B cell (primary cell): ENCODE data around the gene AOPEP. TPM values are rescaled to one million over a fixed set of nuclear protein-coding genes. Genes with fewer than 3 reads are reported as not detected.

Experiments used
- ATAC-seq: fragments of 200-7000 bp; cut with Tn5 transposase; one replicate; pipeline ENCODE4 v1.10.0; 2021; ENCODE audit warnings: low read depth, mild to moderate bottlenecking, moderate number of reproducible peaks, moderate library complexity
- CTCF ChIA-PET: fragments of 350-600 bp; sonication (Branson Sonifier 250); formaldehyde crosslinking; loops from one replicate; lab custom pipeline; 2021; ENCODE audit warnings: antibody characterized with exemption, inconsistent platforms; lab: Charles Lee
- POLR2A ChIA-PET: fragments of 350-600 bp; sonication (Branson Sonifier 250); formaldehyde crosslinking; loops from one replicate; lab custom pipeline; 2021; ENCODE audit warnings: antibody characterized with exemption; lab: Charles Lee
- DNase-seq: peaks from one replicate; pipeline ENCODE4 v3.0.0; 2013
- H2AFZ ChIP-seq: 2 replicates; pipeline ENCODE4 v1.6.1; 2012; ENCODE audit warnings: mild to moderate bottlenecking, low read depth, low read length; ENCODE audit not compliant: insufficient read depth, poor library complexity, severe bottlenecking
- H3K27ac ChIP-seq, 2 donors: 1 replicate in 1 of 2; 2 replicates in 1 of 2; pipeline ENCODE4 v1.5.1; 2012 to 2013; ENCODE audit warnings: low read length in 2 of 2, mild to moderate bottlenecking in 2 of 2, moderate library complexity in 1 of 2
- H3K27me3 ChIP-seq, 4 experiments: fragments of 200-600 bp in 1 of 4; sonication (generic) in 1 of 4; replicated peaks in 1 of 4; 1 replicate in 2 of 4; 2 replicates in 2 of 4; pipeline versions ENCODE4 v1.6.1 to v1.7.0; 2013 to 2016; ENCODE audit warnings: low read length in 3 of 4, mild to moderate bottlenecking in 2 of 4, mixed read lengths in 1 of 4, moderate library complexity in 1 of 4; ENCODE audit not compliant: insufficient read depth in 4 of 4, control insufficient read depth in 3 of 4; ENCODE audit errors: control extremely low read depth in 1 of 4
- H3K36me3 ChIP-seq, 2 experiments: replicated peaks in 1 of 2; 1 replicate in 1 of 2; 2 replicates in 1 of 2; pipeline versions ENCODE4 v1.6.1 to v1.7.1; 2013; ENCODE audit warnings: low read length in 1 of 2; ENCODE audit not compliant: insufficient read depth in 2 of 2, control insufficient read depth in 1 of 2; ENCODE audit errors: control extremely low read depth in 1 of 2, extremely low read depth in 1 of 2
- H3K4me1 ChIP-seq, 2 donors: fragments of 200-600 bp in 1 of 2; sonication (generic) in 1 of 2; 1 replicate in 1 of 2; 2 replicates in 1 of 2; pipeline versions ENCODE4 v1.5.1 to v1.6.1; 2013 to 2017; ENCODE audit warnings: low read length in 2 of 2; ENCODE audit not compliant: control insufficient read depth in 2 of 2, insufficient read depth in 2 of 2
- H3K4me2 ChIP-seq: replicated peaks from 2 replicates; pipeline ENCODE3; 2012; ENCODE audit warnings: mild to moderate bottlenecking, low read depth, low read length; ENCODE audit not compliant: poor library complexity, severe bottlenecking
- H3K4me3 ChIP-seq, 5 experiments: fragments of 200-600 bp in 1 of 5; sonication (generic) in 1 of 5; 1 replicate in 3 of 5; 2 replicates in 2 of 5; pipeline versions ENCODE4 v1.5.1 to v1.7.0; 2011 to 2016; ENCODE audit warnings: low read length in 4 of 5, mild to moderate bottlenecking in 4 of 5, low read depth in 2 of 5, control low read depth in 1 of 5, moderate library complexity in 1 of 5; ENCODE audit not compliant: insufficient read depth in 1 of 5; ENCODE audit errors: control extremely low read depth in 1 of 5, extremely low read depth in 1 of 5
- H3K79me2 ChIP-seq: fragments of 200-600 bp; sonication (generic); one replicate; pipeline ENCODE4 v1.6.0; 2016; ENCODE audit warnings: low read length; ENCODE audit not compliant: control insufficient read depth, insufficient read depth
- H3K9ac ChIP-seq: fragments of 200-600 bp; sonication (generic); 2 replicates; pipeline ENCODE4 v1.6.1; 2017; ENCODE audit warnings: mild to moderate bottlenecking, low read length, moderate library complexity
- H3K9me3 ChIP-seq, 3 donors: one replicate each; pipeline versions ENCODE4 v1.6.1 to v1.7.1; 2013; ENCODE audit warnings: low read length in 2 of 3; ENCODE audit not compliant: control insufficient read depth in 2 of 3, insufficient read depth in 1 of 3; ENCODE audit errors: control extremely low read depth in 1 of 3
- H4K20me1 ChIP-seq: 2 replicates; pipeline ENCODE4 v1.6.0; 2012; ENCODE audit warnings: mild to moderate bottlenecking, low read length; ENCODE audit not compliant: insufficient read depth, control insufficient read depth, poor library complexity, severe bottlenecking
- H3K27ac Mint-ChIP-seq: one replicate; pipeline ENCODE4 v1.8.0; 2021; ENCODE audit warnings: mixed read lengths
- H3K27me3 Mint-ChIP-seq: one replicate; pipeline ENCODE4 v1.8.0; 2021; ENCODE audit warnings: mixed read lengths
- H3K4me1 Mint-ChIP-seq: one replicate; pipeline ENCODE4 v1.8.0; 2021; ENCODE audit warnings: mixed read lengths
- H3K4me3 Mint-ChIP-seq: one replicate; pipeline ENCODE4 v1.8.0; 2021; ENCODE audit warnings: mixed read lengths
- H3K9me3 Mint-ChIP-seq: one replicate; pipeline ENCODE4 v1.8.0; 2022; ENCODE audit warnings: mixed read lengths; ENCODE audit not compliant: insufficient read depth
- EZH2 ChIP-seq: IDR thresholded peaks from 2 replicates; pipeline ENCODE4 v1.6.1; 2012; ENCODE audit warnings: borderline replicate concordance, low read depth, mild to moderate bottlenecking, moderate library complexity, low read length; ENCODE audit not compliant: insufficient read depth, poor library complexity, severe bottlenecking
- WGBS: methylation state at CpG from one replicate; pipeline ENCODE4 v1.1.5; 2013; ENCODE audit warnings: missing lambda C conversion rate; ENCODE audit not compliant: insufficient coverage; 5-methylcytosine and 5-hydroxymethylcytosine counted together
- intact Hi-C: fragments of 100-400 bp; cut with micrococcal nuclease; formaldehyde crosslinking; loops from one replicate; pipeline ENCODE4 v1.10.0; 2022
- polyA plus RNA-seq: library from polyadenylated mRNA; depleted of rRNA; stranded (reverse); fragments of >200 nt; gene quantifications from 2 replicates; pipeline ENCODE4 v1.2.3, GENCODE V29; 2012
- total RNA-seq, 2 donors: library from RNA; stranded (reverse); fragments of 120-200 nt in 1 of 2; gene quantifications; 1 replicate in 1 of 2; 2 replicates in 1 of 2; pipeline versions ENCODE4 v1.2.3 to v1.2.4, GENCODE V29; 2013 to 2022
- TF ChIP-seq, protein P1 (sequence below): fragments of 200-600 bp; IDR thresholded peaks from one replicate; pipeline ENCODE4 v1.8.0; 2022; ENCODE audit warnings: antibody characterized with exemption, mild to moderate bottlenecking

Gene AOPEP
- total and polyA plus RNA-seq, 2 donors (not counting 1 experiment from before 2014, with no cell fraction given) = 5.1 to 35.8 TPM

DNA sequence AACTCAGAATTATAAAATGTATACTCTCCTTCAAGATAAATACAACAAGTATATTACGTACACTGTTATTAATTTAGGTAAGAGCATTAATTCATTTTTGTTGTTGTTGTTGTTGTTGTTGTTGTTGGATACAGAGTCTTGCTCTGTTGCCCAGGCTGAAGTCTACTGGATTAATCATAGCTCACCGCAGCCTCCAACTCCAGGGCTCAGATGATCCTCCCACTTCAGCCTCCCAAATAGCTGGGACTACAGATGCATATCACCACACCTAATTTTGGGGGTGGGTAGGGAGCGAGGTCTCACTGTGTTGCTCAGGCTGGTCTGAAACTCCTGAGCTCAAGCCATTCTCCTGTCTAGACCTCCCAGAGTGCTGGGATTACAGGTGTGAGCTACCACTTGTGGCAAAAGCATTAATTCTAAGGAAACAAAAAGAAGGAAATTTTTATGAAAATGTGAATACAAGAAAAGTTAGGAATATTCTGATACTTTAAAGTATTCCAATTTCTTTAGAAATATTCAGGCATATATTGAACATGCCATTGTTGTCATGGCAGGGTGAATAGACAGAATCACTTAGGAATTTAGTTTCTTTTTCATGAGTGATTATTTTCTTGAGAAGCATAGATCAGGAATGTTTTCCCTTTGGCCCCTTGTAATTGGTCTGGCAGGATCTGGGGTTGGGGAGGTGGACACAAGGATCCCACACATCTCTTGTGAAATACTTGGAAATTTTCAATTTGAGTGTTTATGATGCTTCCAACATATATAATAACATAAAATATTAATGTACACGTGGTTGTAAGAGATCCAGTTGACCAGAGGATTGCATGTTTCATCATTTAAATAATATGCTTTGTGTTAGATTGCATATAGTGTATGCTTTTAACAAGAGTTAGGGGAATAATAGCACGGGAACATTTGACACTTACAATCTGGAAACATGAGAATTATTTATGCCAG is 327.4 kb downstream of the AOPEP start:
- peaks cover 5% of the 10 kb centered on the region for H3K4me1 Mint-ChIP-seq
- H3K4me1 ChIP-seq = peaks cover 2 to 3% of the 10 kb centered on the region in 2 donors
- H3K27me3 Mint-ChIP-seq = peaks cover 14% of the 10 kb centered on the region
- H3K9ac ChIP-seq = no peak overlapping the region
- no peak overlapping the region for H3K4me3 Mint-ChIP-seq
- ChIA-PET CTCF (interaction anchor here (0.6 kb wide), 1 partner anchor 12 kb away, joined by 3 read pairs; no protein-coding TSS in a partner anchor), POLR2A (no interaction called here)
- ATAC-seq (no peak), DNase-seq (no peak)
- 100% methylated on average over 1 of the region's 5 CpGs for WGBS
- no peaks in the 10 kb centered on the region for H3K79me2 ChIP-seq
- H3K27me3 ChIP-seq = peaks cover 0 to 14% (median 9%) of the 10 kb centered on the region in 4 experiments
- H2AFZ ChIP-seq = no peak overlapping the region
- no peak overlapping the region for H3K4me3 ChIP-seq
- H3K9me3 Mint-ChIP-seq = no peaks in the 10 kb centered on the region
- no peak overlapping the region for H3K27ac Mint-ChIP-seq
- H3K4me2 ChIP-seq = no peak overlapping the region
- no peaks in the 10 kb centered on the region for H3K36me3 ChIP-seq
- intact Hi-C loops = no loop called here
- no peaks in the 10 kb centered on the region for H3K9me3 ChIP-seq
- no peak overlapping the region for H3K27ac ChIP-seq
- TF ChIP-seq, protein P1, sequence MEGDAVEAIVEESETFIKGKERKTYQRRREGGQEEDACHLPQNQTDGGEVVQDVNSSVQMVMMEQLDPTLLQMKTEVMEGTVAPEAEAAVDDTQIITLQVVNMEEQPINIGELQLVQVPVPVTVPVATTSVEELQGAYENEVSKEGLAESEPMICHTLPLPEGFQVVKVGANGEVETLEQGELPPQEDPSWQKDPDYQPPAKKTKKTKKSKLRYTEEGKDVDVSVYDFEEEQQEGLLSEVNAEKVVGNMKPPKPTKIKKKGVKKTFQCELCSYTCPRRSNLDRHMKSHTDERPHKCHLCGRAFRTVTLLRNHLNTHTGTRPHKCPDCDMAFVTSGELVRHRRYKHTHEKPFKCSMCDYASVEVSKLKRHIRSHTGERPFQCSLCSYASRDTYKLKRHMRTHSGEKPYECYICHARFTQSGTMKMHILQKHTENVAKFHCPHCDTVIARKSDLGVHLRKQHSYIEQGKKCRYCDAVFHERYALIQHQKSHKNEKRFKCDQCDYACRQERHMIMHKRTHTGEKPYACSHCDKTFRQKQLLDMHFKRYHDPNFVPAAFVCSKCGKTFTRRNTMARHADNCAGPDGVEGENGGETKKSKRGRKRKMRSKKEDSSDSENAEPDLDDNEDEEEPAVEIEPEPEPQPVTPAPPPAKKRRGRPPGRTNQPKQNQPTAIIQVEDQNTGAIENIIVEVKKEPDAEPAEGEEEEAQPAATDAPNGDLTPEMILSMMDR = no peak
- TF ChIP-seq EZH2 = no peak
- no peaks in the 10 kb centered on the region for H4K20me1 ChIP-seq

GRCh38 chr9:95055334-95055850 is 328.9 kb downstream of the AOPEP start:
- H3K4me3 Mint-ChIP-seq = no peak overlapping the region
- no peaks in the 10 kb centered on the region for H4K20me1 ChIP-seq
- no peak overlapping the region for H2AFZ ChIP-seq
- CTCF ChIA-PET = no interaction called here
- no peak overlapping the region for H3K27ac ChIP-seq
- H3K4me1 ChIP-seq = no peaks in the 10 kb centered on the region
- TF ChIP-seq, protein P1 = no peak
- TF ChIP-seq EZH2 = no peak
- DNase-seq (no peak), ATAC-seq (no peak)
- no peaks in the 10 kb centered on the region for H3K9me3 Mint-ChIP-seq
- intact Hi-C loops = no loop called here
- WGBS = 61% methylated on average over 6 of the region's 6 CpGs
- H3K4me2 ChIP-seq = no peak overlapping the region
- no peaks in the 10 kb centered on the region for H3K36me3 ChIP-seq
- no peaks in the 10 kb centered on the region for H3K9me3 ChIP-seq
- POLR2A ChIA-PET = no interaction called here
- no peak overlapping the region for H3K4me3 ChIP-seq
- no peaks in the 10 kb centered on the region for H3K4me1 Mint-ChIP-seq
- peaks cover 3% of the 10 kb centered on the region for H3K27me3 Mint-ChIP-seq
- H3K27ac Mint-ChIP-seq = no peak overlapping the region
- H3K9ac ChIP-seq = no peak overlapping the region
- H3K79me2 ChIP-seq = no peaks in the 10 kb centered on the region
- H3K27me3 ChIP-seq = peaks cover 0 to 2% (median 0%) of the 10 kb centered on the region in 4 experiments
